ENCODE results near the gene SPAG17. TPM values are rescaled to one million over a fixed set of nuclear protein-coding genes. Genes with fewer than 3 reads are reported as not detected.

Gene SPAG17
- total and polyA plus RNA-seq, 7 donors = not detected

GRCh38 chr1:118018060-118018459 lies 167.0 kb downstream of the SPAG17 start:
- H3K27ac ChIP-seq = no peak overlapping the region
- no peaks in the 10 kb centered on the region for H3K27me3 ChIP-seq
- intact Hi-C loops (cut with DNase I) = no loop called here
- no peak for DNase-seq
- TF ChIP-seq, protein P1, sequence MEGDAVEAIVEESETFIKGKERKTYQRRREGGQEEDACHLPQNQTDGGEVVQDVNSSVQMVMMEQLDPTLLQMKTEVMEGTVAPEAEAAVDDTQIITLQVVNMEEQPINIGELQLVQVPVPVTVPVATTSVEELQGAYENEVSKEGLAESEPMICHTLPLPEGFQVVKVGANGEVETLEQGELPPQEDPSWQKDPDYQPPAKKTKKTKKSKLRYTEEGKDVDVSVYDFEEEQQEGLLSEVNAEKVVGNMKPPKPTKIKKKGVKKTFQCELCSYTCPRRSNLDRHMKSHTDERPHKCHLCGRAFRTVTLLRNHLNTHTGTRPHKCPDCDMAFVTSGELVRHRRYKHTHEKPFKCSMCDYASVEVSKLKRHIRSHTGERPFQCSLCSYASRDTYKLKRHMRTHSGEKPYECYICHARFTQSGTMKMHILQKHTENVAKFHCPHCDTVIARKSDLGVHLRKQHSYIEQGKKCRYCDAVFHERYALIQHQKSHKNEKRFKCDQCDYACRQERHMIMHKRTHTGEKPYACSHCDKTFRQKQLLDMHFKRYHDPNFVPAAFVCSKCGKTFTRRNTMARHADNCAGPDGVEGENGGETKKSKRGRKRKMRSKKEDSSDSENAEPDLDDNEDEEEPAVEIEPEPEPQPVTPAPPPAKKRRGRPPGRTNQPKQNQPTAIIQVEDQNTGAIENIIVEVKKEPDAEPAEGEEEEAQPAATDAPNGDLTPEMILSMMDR (IDR thresholded peaks at IDR 0.05) = no peak
- no peak for TF ChIP-seq POLR2AphosphoS5 (IDR thresholded peaks at IDR 0.05)
- TF ChIP-seq POLR2A (IDR thresholded peaks at IDR 0.05) = no peak
- TF ChIP-seq EP300 (IDR thresholded peaks at IDR 0.05) = no peak
- WGBS, 2 donors = 34 to 67% methylated on average over 1 of the region's 1 CpG
- H3K4me1 ChIP-seq = no peaks in the 10 kb centered on the region
- no peaks in the 10 kb centered on the region for H3K9me3 ChIP-seq
- no peak overlapping the region for H3K4me3 ChIP-seq
- no peaks in the 10 kb centered on the region for H3K36me3 ChIP-seq

DNA sequence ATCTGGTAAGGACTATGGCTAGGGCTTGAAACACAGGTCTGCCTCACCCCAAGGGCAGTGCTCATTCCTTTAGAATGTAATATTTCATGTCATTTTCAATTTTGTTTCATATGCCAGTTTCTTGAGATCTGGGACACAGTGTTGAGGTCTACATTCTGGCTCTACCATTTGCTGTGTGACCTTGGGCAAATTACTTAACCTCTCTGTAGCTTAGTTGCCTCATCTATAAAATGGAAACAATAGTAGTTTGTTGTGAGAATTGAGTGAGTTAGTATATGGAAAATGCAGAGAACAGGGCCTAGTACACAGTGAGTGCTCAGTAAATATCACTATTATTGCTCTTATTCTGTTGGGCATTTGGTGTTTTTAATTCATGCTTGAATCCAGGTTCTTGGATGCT lies 171.1 kb downstream of the SPAG17 start:
- DNase-seq = no peak
- H3K4me3 ChIP-seq = no peak overlapping the region
- H3K27me3 ChIP-seq = no peaks in the 10 kb centered on the region
- no peaks in the 10 kb centered on the region for H3K4me1 ChIP-seq
- no peaks in the 10 kb centered on the region for H3K36me3 ChIP-seq
- no peaks in the 10 kb centered on the region for H3K9me3 ChIP-seq
- intact Hi-C loops (cut with DNase I) = no loop called here
- TF ChIP-seq POLR2AphosphoS5 (IDR thresholded peaks at IDR 0.05) (no peak), POLR2A (IDR thresholded peaks at IDR 0.05) (no peak), EP300 (IDR thresholded peaks at IDR 0.05) (no peak)
- TF ChIP-seq, protein P1 (IDR thresholded peaks at IDR 0.05) = no peak
- H3K27ac ChIP-seq = no peak overlapping the region

- WGBS, 2 donors = 80 to 92% methylated on average over 6 of the region's 6 CpGs
- intact Hi-C loops (cut with DNase I) = no loop called here
- no peaks in the 10 kb centered on the region for H3K4me1 ChIP-seq
- no peaks in the 10 kb centered on the region for H3K27me3 ChIP-seq
- no peak for DNase-seq
- no peaks in the 10 kb centered on the region for H3K36me3 ChIP-seq
- H3K27ac ChIP-seq = no peak overlapping the region
- H3K9me3 ChIP-seq = no peaks in the 10 kb centered on the region
- H3K4me3 ChIP-seq = no peak overlapping the region
- TF ChIP-seq EP300 (IDR thresholded peaks at IDR 0.05) (no peak), POLR2A (IDR thresholded peaks at IDR 0.05) (no peak), POLR2AphosphoS5 (IDR thresholded peaks at IDR 0.05) (no peak)
- TF ChIP-seq, protein P1 (IDR thresholded peaks at IDR 0.05) = no peak
Observed at GRCh38 chr1:118013336-118013735, 171.7 kb downstream of the SPAG17 start.

DNA sequence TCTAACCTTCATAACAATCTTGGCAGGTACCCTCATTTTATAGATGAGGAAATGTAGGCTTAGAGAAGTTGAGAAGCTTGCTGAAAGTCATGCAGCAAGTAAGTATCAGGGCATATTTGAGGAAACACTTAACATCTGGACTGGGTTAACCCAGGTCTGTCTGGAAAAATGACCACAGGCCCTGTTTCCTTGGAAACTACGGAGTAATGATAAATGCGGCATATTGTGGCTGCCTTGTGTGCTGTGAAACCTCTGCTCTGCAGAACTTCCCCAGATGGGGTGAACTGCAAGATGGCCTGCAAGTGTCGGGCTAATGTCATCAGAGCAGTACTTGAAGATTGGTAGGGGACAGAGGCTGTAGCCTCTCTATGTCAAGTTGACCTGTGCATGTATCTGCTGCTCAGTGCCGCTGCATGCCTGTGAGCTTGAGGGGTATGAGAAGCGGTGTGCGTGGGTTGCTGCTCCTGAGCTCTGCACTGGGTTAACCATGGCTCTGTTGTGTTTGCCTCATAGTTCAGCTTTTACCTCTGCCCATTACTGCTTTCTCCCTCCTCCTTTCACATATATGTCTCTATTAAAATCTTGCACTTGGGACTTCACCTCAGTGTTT lies 172.4 kb downstream of the SPAG17 start:
- no peak for TF ChIP-seq POLR2AphosphoS5 (IDR thresholded peaks at IDR 0.05)
- no peak for TF ChIP-seq EP300 (IDR thresholded peaks at IDR 0.05)
- TF ChIP-seq, protein P1 (IDR thresholded peaks at IDR 0.05) = no peak
- TF ChIP-seq POLR2A (IDR thresholded peaks at IDR 0.05) = no peak
- DNase-seq = no peak
- no peaks in the 10 kb centered on the region for H3K4me1 ChIP-seq
- 94% methylated on average over 6 of the region's 6 CpGs for WGBS, 2 donors
- H3K27ac ChIP-seq = no peak overlapping the region
- H3K4me3 ChIP-seq = no peak overlapping the region
- H3K36me3 ChIP-seq = no peaks in the 10 kb centered on the region
- H3K27me3 ChIP-seq = no peaks in the 10 kb centered on the region
- no peaks in the 10 kb centered on the region for H3K9me3 ChIP-seq
- intact Hi-C loops (cut with DNase I) = no loop called here

DNA sequence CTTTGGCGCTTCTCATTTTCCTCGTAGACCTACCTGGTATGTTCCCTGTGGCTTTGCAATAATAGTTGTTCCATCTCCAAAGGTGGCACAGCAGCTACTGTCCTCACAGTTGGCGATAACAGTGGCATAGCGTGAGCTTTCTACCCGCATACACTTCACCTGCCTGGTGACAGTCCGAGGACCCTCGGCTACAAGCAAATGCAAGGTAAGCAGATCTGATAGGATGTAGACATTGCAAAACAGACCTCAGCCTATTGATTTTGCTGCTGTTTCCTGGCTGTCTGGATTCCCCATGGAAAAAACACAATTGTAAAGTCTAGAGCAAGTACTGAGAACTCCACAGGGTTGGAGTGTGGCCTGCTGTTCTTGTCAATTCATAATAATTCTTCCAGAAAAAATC lies 177.0 kb downstream of the SPAG17 start:
- WGBS, 2 donors = 92% methylated on average over 7 of the region's 7 CpGs
- intact Hi-C loops (cut with DNase I) = no loop called here
- Histone ChIP-seq H3K36me3 (no peaks in the 10 kb centered on the region), H3K4me3 (no peak overlapping the region), H3K27me3 (no peaks in the 10 kb centered on the region), H3K4me1 (no peaks in the 10 kb centered on the region), H3K27ac (no peak overlapping the region), H3K9me3 (no peaks in the 10 kb centered on the region)
- no peak for DNase-seq
- TF ChIP-seq POLR2AphosphoS5 (IDR thresholded peaks at IDR 0.05) (no peak), POLR2A (IDR thresholded peaks at IDR 0.05) (no peak), EP300 (IDR thresholded peaks at IDR 0.05) (no peak)
- TF ChIP-seq, protein P1 (IDR thresholded peaks at IDR 0.05) = no peak

Data from sigmoid colon (tissue), 7 donors.